Measurements from ENCODE around the gene SLC8A3. TPM values are rescaled to one million over a fixed set of nuclear protein-coding genes. Genes with fewer than 3 reads are reported as not detected.

The SLC8A3 gene
- total RNA-seq, 1 experiment from 2014 or later: not detected

GRCh38 chr14:70094631-70095030 lies 94.1 kb downstream of the SLC8A3 start:
- RAD21 ChIA-PET (ENCODE audit: low non-redundant PET in 1 of 2, low total read pairs in 2 of 2, uncharacterized antibody in 2 of 2, unreplicated experiment in 2 of 2): no interaction called here
- POLR2A ChIA-PET: no interaction called here
- intact Hi-C loops (cut with micrococcal nuclease): loop anchor here (5.0 kb wide), 1 partner anchor 488 kb away; no protein-coding TSS in a partner anchor

DNA sequence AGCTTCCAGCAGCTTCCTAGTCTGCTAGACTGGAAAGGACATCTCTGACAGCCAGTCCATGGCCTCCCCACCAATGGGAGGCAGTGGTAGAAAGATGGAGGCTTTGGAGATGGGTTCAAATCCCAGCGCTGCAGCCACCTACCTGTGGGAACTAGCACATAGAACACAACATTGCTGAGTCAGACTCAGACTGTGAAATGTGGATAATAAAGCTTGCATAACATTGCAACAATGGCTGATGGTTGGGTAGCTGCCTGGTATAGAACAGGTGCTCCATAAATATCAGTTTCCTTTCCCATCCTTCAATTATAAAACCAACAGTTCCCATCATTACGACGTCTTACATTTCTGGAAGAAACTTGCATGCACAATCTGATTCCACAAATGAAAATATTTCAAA lies 94.6 kb downstream of the SLC8A3 start:
- Histone ChIP-seq H3K27me3 (ENCODE audit: insufficient read depth, low read length) (peaks cover 74% of the 10 kb centered on the region), H3K9ac (ENCODE audit: low read length) (no peak overlapping the region), H3K9me3 (ENCODE audit: control insufficient read depth in 1 of 2, insufficient read depth in 1 of 2, low read depth in 1 of 2, low read length in 2 of 2) (no peaks in the 10 kb centered on the region), H2AFZ (ENCODE audit: low read depth, low read length, poor library complexity, severe bottlenecking) (no peak overlapping the region), H3K4me2 (ENCODE audit: low read length) (no peak overlapping the region), H3K36me3 (ENCODE audit: control insufficient read depth in 1 of 2, insufficient read depth in 2 of 2, low read length in 2 of 2) (no peaks in the 10 kb centered on the region), H3K79me2 (ENCODE audit: insufficient read depth, low read length) (no peaks in the 10 kb centered on the region), H3K9me2 (ENCODE audit: insufficient read depth) (no peaks in the 10 kb centered on the region), H3K4me3 (replicated peaks in 1 of 2; ENCODE audit: low read depth in 1 of 2, low read length in 2 of 2) (no peak overlapping the region), H4K20me1 (ENCODE audit: insufficient read depth) (no peaks in the 10 kb centered on the region), H3K4me1 (ENCODE audit: control insufficient read depth in 1 of 2, insufficient read depth in 2 of 2, low read length in 2 of 2) (no peaks in the 10 kb centered on the region), H3K27ac (ENCODE audit: low read depth, low read length) (no peak overlapping the region)
- ATAC-seq (no peak), DNase-seq (ENCODE audit: low read depth, low spot score) (no peak)
- ChIA-PET POLR2A (no interaction called here), CTCF (no interaction called here), RAD21 (ENCODE audit: low non-redundant PET in 1 of 2, low total read pairs in 2 of 2, uncharacterized antibody in 2 of 2, unreplicated experiment in 2 of 2) (no interaction called here)
- intact Hi-C loops (cut with micrococcal nuclease): no loop called here
- BruUV-seq (replicated peaks): no TSS peak
- TF ChIP-seq POLR2AphosphoS5 (IDR thresholded peaks at IDR 0.05; ENCODE audit: low read depth, low read length): no peak
- no peak for TF ChIP-seq ZBTB33 (IDR thresholded peaks at IDR 0.05; ENCODE audit: extremely low read depth, insufficient replicate concordance, low read length)
- no peak for TF ChIP-seq TCF7L2 (IDR thresholded peaks at IDR 0.05; ENCODE audit: borderline replicate concordance, extremely low read depth, insufficient read depth, insufficient read length)
- TF ChIP-seq CTCF (IDR thresholded peaks at IDR 0.05 in 2 of 3, conservative IDR thresholded peaks at IDR 0.05 in 1 of 3; ENCODE audit: borderline replicate concordance in 1 of 3, insufficient read depth in 1 of 3, low read depth in 2 of 3, low read length in 2 of 3): no peak
- no peak for TF ChIP-seq JUND (IDR thresholded peaks at IDR 0.05)
- no peak for TF ChIP-seq CEBPB (IDR thresholded peaks at IDR 0.05; ENCODE audit: low read depth)
- no peak for TF ChIP-seq EGR1 (IDR thresholded peaks at IDR 0.05; ENCODE audit: low read depth)
- no peak for TF ChIP-seq SIN3A (IDR thresholded peaks at IDR 0.05; ENCODE audit: low read depth)
- TF ChIP-seq ATF3 (IDR thresholded peaks at IDR 0.05): no peak
- TF ChIP-seq POLR2A (IDR thresholded peaks at IDR 0.05; ENCODE audit: borderline replicate concordance, extremely low read depth, insufficient read depth, insufficient read length): no peak

More at GRCh38 chr14:70094631-70095030, 94.1 kb downstream of the SLC8A3 start:
- Histone ChIP-seq H3K79me2 (ENCODE audit: insufficient read depth, low read length) (no peaks in the 10 kb centered on the region), H4K20me1 (ENCODE audit: insufficient read depth) (no peaks in the 10 kb centered on the region), H3K27me3 (ENCODE audit: insufficient read depth, low read length) (peaks cover 75% of the 10 kb centered on the region), H3K9me2 (ENCODE audit: insufficient read depth) (no peaks in the 10 kb centered on the region), H3K9ac (ENCODE audit: low read length) (no peak overlapping the region), H3K4me3 (replicated peaks in 1 of 2; ENCODE audit: low read depth in 1 of 2, low read length in 2 of 2) (no peak overlapping the region), H3K36me3 (ENCODE audit: control insufficient read depth in 1 of 2, insufficient read depth in 2 of 2, low read length in 2 of 2) (no peaks in the 10 kb centered on the region), H3K27ac (ENCODE audit: low read depth, low read length) (no peak overlapping the region), H3K4me1 (ENCODE audit: control insufficient read depth in 1 of 2, insufficient read depth in 2 of 2, low read length in 2 of 2) (no peaks in the 10 kb centered on the region), H3K4me2 (ENCODE audit: low read length) (no peak overlapping the region), H2AFZ (ENCODE audit: low read depth, low read length, poor library complexity, severe bottlenecking) (no peak overlapping the region), H3K9me3 (ENCODE audit: control insufficient read depth in 1 of 2, insufficient read depth in 1 of 2, low read depth in 1 of 2, low read length in 2 of 2) (no peaks in the 10 kb centered on the region)
- CTCF ChIA-PET: no interaction called here
- DNase-seq (ENCODE audit: low read depth, low spot score) (no peak), ATAC-seq (no peak)
- no TSS peak for BruUV-seq (replicated peaks)
- TF ChIP-seq EZH2phosphoT487 (IDR thresholded peaks at IDR 0.05; ENCODE audit: borderline replicate concordance): no peak
- no peak for TF ChIP-seq POLR2A (IDR thresholded peaks at IDR 0.05; ENCODE audit: borderline replicate concordance, extremely low read depth, insufficient read depth, insufficient read length)
- no peak for TF ChIP-seq MAX (IDR thresholded peaks at IDR 0.05)
- no peak for TF ChIP-seq SRF (IDR thresholded peaks at IDR 0.05; ENCODE audit: low read depth)
- TF ChIP-seq ATF3 (IDR thresholded peaks at IDR 0.05): no peak
- TF ChIP-seq ZFX (IDR thresholded peaks at IDR 0.05): no peak
- TF ChIP-seq CBX3 (IDR thresholded peaks at IDR 0.05; ENCODE audit: low read depth): no peak
- no peak for TF ChIP-seq FOSL1 (IDR thresholded peaks at IDR 0.05; ENCODE audit: low read depth)
- no peak for TF ChIP-seq EGR1 (IDR thresholded peaks at IDR 0.05; ENCODE audit: low read depth)
- TF ChIP-seq ELF1 (IDR thresholded peaks at IDR 0.05; ENCODE audit: borderline replicate concordance, low read depth): no peak
- TF ChIP-seq CEBPB (IDR thresholded peaks at IDR 0.05; ENCODE audit: low read depth): no peak
- no peak for TF ChIP-seq ZNF274 (IDR thresholded peaks at IDR 0.05; ENCODE audit: low read depth, low read length)
- TF ChIP-seq POLR2AphosphoS5 (IDR thresholded peaks at IDR 0.05; ENCODE audit: low read depth, low read length): no peak
- no peak for TF ChIP-seq EZH2 (IDR thresholded peaks at IDR 0.05)
